ENCODE results near the gene ZBED5. TPM values are rescaled to one million over a fixed set of nuclear protein-coding genes. Genes with fewer than 3 reads are reported as not detected.

Gene ZBED5
- total RNA-seq, 4 donors from 2014 or later = 26.6 to 63.2 (median 32.2) TPM

DNA sequence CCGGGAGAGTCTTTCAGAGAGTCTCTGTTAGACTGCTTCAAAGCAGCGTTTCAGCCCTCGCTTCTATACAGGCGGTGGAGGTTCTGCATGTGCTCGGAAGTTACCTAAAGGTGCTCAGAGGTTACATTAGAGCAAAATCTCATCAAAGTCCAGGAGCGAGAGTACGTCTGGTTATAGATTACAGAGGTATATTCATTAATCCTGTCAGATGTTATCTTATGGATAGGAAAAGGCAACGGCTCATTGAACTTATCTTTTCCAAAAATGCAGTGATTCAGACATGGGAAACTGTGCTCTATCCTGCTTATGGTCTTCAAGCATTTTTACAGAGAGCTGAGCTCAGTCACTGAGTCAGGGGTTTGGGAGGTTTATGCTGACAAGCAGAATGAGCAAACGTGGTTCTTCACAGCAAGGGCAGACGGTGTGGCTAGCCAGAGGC, 9.1 kb upstream of the ZBED5 start:
- peaks cover 11% of the 10 kb centered on the region for H3K4me1 ChIP-seq
- DNase-seq (ENCODE audit: low spot score in 2 of 2) = no peak
- 61% methylated on average over 10 of the region's 10 CpGs for WGBS
- no peak overlapping the region for H3K27ac ChIP-seq
- no peaks in the 10 kb centered on the region for H3K9me3 ChIP-seq
- no peak overlapping the region for H3K4me3 ChIP-seq
- no peaks in the 10 kb centered on the region for H3K27me3 ChIP-seq
- no peak for TF ChIP-seq POLR2AphosphoS5 (IDR thresholded peaks at IDR 0.05)
- TF ChIP-seq, protein P1, sequence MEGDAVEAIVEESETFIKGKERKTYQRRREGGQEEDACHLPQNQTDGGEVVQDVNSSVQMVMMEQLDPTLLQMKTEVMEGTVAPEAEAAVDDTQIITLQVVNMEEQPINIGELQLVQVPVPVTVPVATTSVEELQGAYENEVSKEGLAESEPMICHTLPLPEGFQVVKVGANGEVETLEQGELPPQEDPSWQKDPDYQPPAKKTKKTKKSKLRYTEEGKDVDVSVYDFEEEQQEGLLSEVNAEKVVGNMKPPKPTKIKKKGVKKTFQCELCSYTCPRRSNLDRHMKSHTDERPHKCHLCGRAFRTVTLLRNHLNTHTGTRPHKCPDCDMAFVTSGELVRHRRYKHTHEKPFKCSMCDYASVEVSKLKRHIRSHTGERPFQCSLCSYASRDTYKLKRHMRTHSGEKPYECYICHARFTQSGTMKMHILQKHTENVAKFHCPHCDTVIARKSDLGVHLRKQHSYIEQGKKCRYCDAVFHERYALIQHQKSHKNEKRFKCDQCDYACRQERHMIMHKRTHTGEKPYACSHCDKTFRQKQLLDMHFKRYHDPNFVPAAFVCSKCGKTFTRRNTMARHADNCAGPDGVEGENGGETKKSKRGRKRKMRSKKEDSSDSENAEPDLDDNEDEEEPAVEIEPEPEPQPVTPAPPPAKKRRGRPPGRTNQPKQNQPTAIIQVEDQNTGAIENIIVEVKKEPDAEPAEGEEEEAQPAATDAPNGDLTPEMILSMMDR (IDR thresholded peaks at IDR 0.05) = no peak
- no peak for TF ChIP-seq EP300 (IDR thresholded peaks at IDR 0.05)
- no peak for TF ChIP-seq POLR2A (IDR thresholded peaks at IDR 0.05)
- no peaks in the 10 kb centered on the region for H3K36me3 ChIP-seq

DNA sequence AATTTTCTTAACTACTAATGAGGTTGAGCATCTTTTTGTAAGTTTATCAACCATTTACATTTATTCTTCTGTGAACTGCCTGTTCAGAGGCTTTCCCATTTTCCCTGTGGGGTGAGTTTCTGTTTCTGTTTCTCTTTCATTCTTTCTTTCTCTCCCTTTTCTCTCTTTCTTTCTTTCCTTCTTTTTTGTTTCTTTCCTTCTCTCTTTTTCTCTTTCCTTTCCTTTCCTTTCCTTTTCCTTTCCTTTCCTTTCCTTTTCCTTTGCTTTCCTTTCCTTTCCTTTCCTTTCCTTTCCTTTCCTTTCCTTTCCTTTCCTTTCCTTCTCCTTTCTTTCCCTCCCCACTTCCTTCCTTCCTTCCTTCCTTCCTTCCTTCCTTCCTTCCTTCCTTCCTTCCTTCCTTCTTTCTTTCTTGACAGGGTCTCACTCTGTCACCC, 8.0 kb upstream of the ZBED5 start:
- no peak overlapping the region for H3K27ac ChIP-seq
- TF ChIP-seq POLR2A (IDR thresholded peaks at IDR 0.05) (no peak), EP300 (IDR thresholded peaks at IDR 0.05) (no peak), POLR2AphosphoS5 (IDR thresholded peaks at IDR 0.05) (no peak)
- TF ChIP-seq, protein P1 (IDR thresholded peaks at IDR 0.05) = no peak
- DNase-seq (ENCODE audit: low spot score in 2 of 2) = no peak
- H3K4me1 ChIP-seq = peaks cover 11% of the 10 kb centered on the region
- H3K9me3 ChIP-seq = no peaks in the 10 kb centered on the region
- H3K4me3 ChIP-seq = no peak overlapping the region
- no peaks in the 10 kb centered on the region for H3K27me3 ChIP-seq
- no peaks in the 10 kb centered on the region for H3K36me3 ChIP-seq

DNA sequence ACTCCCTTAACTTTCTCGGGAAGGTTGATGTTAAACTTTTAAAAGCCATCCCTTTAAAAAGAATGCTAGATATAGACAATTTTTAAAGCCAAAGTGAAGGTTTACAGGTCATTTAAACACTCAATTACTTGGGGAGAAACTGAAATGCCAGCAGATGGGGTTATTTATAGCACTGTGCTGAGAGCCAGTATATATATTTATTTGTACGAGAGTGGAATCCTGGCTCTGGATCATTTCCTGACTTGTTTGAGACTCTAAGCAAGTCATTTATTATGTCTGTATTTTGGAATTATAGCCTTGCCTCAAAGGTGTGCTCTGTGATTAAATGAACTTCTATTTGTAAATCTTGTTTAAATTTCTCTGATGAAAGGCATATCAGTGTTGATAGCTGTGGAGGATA, 6.8 kb upstream of the ZBED5 start:
- TF ChIP-seq POLR2AphosphoS5 (IDR thresholded peaks at IDR 0.05) (no peak), EP300 (IDR thresholded peaks at IDR 0.05) (no peak), POLR2A (IDR thresholded peaks at IDR 0.05) (no peak)
- TF ChIP-seq, protein P1 (IDR thresholded peaks at IDR 0.05) = no peak
- H3K4me1 ChIP-seq = peaks cover 16% of the 10 kb centered on the region
- no peaks in the 10 kb centered on the region for H3K36me3 ChIP-seq
- H3K4me3 ChIP-seq = no peak overlapping the region
- DNase-seq (ENCODE audit: low spot score in 2 of 2) = no peak
- WGBS = 42% methylated on average over 2 of the region's 2 CpGs
- no peaks in the 10 kb centered on the region for H3K27me3 ChIP-seq
- H3K27ac ChIP-seq = no peak overlapping the region
- no peaks in the 10 kb centered on the region for H3K9me3 ChIP-seq

DNA sequence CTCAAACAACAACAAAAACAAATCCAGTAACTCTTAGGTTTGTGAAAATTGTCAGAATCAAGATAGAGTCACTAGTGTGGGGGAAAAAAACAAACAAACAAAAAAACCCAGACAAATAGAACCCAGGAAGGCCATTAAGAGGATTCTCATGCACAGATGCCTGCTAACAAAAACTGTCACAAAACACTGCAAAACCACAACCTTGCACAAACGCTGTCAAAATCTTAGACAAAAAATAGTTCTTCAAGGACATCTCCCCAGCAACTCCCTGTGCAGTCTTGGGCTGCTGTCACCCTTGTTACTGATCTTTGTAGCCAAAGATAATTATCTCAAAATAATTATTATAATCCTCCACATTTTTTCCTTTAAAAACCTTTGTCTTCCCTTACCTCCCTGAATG, 4.6 kb upstream of the ZBED5 start:
- no peak overlapping the region for H3K27ac ChIP-seq
- H3K9me3 ChIP-seq = no peaks in the 10 kb centered on the region
- H3K36me3 ChIP-seq = no peaks in the 10 kb centered on the region
- 56% methylated on average over 1 of the region's 1 CpG for WGBS
- H3K27me3 ChIP-seq = no peaks in the 10 kb centered on the region
- H3K4me3 ChIP-seq = no peak overlapping the region
- no peak for TF ChIP-seq POLR2A (IDR thresholded peaks at IDR 0.05)
- no peak for TF ChIP-seq EP300 (IDR thresholded peaks at IDR 0.05)
- TF ChIP-seq, protein P1 (IDR thresholded peaks at IDR 0.05) = no peak
- TF ChIP-seq POLR2AphosphoS5 (IDR thresholded peaks at IDR 0.05) = no peak
- peaks cover 25% of the 10 kb centered on the region for H3K4me1 ChIP-seq
- DNase-seq (ENCODE audit: low spot score in 2 of 2) = no peak

DNA sequence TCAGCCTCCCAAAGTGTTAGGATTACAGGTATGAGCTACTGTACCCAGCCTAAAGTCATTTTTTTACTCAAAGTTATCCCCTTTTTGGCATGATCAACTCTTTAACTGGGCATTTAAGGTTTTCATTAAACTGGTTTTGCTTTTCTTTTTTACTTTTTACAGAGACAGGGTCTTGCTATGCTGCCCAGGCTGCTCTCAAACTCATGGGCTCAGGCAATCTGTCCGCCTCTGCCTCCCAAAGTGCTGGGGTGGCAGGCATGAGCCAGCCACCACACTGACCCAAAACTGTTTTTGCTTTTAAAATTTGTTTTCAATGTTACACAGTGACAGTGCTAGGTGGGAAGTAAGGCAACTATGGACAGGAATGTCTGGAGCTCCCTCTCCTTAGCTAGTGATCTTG, 3.9 kb upstream of the ZBED5 start:
- Histone ChIP-seq H3K9me3 (no peaks in the 10 kb centered on the region), H3K36me3 (no peaks in the 10 kb centered on the region), H3K27ac (no peak overlapping the region), H3K4me3 (no peak overlapping the region), H3K4me1 (peaks cover 22% of the 10 kb centered on the region), H3K27me3 (no peaks in the 10 kb centered on the region)
- no peak for TF ChIP-seq POLR2AphosphoS5 (IDR thresholded peaks at IDR 0.05)
- TF ChIP-seq EP300 (IDR thresholded peaks at IDR 0.05) = no peak
- no peak for TF ChIP-seq POLR2A (IDR thresholded peaks at IDR 0.05)
- TF ChIP-seq, protein P1 (IDR thresholded peaks at IDR 0.05) = no peak
- WGBS = 97% methylated on average over 1 of the region's 1 CpG
- DNase-seq (ENCODE audit: low spot score in 2 of 2) = no peak

All from suprapubic skin (tissue), 4 donors.